NOMO-1 (cell line): ENCODE data around the gene LEO1.

Experiments used
- DNase-seq, 2 experiments: peaks; one replicate each; lab custom pipeline; 2025; ENCODE audit not compliant: unreplicated experiment in 2 of 2; lab: John Stamatoyannopoulos, UW

Gene LEO1

DNA sequence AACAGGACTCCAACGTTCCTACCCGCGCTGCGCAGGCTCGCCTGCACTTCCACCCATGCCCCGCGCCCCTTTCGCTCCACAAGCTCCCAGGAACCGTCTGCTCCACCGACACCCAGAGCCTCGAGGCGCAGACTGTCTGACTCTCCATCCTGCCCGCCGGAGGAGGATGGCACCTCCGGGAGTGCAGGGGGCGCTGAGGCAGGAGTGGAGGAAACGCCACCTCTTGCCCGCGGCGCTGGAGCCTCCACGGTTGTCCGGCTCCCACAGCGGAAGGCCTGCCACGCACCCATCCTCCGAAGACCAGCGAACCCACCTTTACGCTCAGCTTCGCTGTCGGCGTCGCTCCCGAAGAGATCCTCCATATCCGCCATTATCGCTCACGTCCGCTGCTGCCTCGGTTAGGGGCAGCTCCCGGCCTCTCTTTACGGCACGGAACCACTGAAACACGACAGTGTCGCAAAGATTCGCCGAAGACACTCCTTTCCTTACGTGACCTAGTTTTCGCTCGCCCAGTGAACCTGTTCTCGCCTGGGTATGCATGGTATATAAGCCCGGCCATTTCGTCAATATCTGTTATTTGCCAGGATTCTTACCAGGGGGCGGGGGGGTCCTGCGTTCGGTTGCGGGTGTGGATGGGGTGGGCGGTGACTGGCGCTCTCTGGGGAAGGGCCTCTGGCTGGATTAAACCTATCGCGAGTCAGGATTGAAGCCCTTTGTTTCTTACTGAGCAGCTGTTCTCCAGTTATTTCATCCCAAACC lies at the start of gene LEO1:
Gene LEO1, minus strand, starts transcription at position 404 of the 759 bp plus-strand sequence. Its CDS starts 33 bp downstream, at position 371.
- peak; percentile 95 for DNase-seq

DNA sequence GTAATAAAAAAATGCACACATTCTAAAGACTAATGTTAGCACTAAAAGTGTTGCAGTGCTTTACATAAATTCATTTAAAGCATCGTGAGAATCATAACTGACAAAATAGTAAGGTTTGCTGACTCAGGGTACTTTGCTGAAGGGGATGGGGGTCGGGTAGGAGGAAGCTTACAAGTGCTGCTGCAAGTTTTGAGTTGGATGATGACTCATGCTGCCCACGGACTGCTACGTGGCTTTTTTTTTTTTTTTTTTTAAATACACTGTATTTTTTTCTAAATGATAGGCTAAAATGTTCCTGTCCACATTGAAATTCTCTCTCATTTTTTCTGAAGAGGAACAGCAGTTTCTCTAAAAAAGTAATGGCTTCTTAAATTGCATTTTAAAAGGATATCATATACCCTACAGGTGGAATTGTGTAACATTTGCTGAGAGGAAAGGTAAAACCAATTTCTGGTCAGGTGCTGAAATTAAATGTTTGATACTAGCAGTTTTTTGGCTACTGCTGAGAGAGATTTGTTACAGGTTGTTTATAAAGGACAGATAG lies 49.6 kb upstream of the LEO1 start:
- peak; percentile 66 to 89 for DNase-seq

DNA sequence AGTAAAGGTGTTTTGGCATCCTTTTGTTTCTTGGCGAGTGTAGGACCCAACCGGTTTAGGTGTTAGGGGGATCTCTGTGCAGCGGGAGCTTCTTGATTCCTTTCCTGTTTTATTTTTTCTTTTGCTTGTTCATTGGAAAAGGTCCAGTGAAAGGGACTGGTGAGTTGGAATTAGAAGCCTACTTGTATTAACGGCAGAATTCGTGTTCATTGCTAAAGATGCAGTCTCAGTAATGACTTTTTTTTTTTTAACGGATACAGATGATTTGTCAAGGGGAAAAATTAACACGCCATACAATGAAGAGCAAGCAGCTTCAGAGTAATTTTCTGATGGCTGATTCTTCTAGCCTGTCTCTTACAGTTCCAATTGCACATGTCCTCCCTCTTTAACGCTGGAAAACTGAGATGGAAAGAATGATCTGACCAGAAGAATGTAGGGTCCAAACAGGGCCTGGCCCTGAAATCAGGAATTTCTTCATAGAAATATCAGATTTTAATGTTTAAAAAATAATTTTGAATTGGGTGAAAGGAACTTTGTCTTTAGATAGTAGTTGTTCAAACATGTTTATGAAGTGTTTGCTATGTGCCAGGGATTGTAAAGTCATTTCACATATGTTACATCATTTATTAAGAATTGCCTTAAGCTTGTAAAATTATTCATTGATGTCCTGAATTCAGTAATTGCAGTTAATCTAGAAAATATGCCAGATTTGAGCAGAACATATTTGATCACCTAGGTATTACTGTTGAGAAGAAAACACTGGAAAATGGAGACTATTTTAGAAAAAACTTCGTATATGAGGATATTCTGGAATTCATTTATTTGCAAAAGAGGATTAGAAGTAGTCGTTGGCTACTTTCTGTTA lies 48.9 kb upstream of the LEO1 start:
- peak in 1 of 2 experiments; percentile 40 for DNase-seq

DNA sequence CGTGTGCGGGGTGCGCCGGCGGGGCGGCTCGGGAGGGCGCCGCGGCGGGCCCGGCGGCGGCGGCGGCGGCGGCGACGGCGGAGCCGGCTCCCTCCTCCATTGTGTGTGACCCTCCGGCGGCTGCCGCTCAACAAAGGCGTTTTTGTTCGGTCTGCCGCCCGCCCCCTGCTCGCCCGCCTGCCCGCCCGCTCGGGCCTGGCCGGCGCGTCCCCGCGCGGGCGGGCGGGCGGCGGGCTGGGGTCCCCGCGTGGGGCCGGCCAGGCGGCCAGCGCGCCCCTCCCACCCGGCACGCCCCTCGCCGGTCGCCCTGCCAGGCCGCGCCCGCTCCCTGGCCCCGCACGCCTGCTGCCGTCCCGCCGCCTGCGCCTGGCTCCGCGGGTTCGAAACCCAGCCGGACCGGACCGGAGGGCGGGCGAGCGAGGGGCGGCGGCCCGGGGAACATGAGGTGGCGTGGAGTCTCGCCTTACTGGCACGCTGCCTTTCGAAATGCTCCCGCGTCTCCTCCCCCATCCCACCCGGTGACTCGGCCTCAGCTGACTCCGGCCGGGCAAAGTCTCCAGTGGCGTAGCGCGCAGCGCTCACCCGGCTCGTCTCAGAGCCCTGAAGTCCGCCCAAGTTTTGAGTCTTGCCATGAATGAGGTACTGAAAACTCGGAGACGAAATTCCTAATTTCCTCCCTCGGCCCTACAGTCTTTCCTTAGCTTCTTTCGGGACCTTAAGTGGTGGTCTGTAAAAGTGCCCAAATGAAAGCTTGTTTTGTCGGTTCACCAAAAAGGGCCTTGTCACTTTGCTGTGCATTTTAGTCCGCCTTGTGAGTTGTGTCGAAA lies 48.0 kb upstream of the LEO1 start:
- peak; percentile 57 to 77 for DNase-seq

DNA sequence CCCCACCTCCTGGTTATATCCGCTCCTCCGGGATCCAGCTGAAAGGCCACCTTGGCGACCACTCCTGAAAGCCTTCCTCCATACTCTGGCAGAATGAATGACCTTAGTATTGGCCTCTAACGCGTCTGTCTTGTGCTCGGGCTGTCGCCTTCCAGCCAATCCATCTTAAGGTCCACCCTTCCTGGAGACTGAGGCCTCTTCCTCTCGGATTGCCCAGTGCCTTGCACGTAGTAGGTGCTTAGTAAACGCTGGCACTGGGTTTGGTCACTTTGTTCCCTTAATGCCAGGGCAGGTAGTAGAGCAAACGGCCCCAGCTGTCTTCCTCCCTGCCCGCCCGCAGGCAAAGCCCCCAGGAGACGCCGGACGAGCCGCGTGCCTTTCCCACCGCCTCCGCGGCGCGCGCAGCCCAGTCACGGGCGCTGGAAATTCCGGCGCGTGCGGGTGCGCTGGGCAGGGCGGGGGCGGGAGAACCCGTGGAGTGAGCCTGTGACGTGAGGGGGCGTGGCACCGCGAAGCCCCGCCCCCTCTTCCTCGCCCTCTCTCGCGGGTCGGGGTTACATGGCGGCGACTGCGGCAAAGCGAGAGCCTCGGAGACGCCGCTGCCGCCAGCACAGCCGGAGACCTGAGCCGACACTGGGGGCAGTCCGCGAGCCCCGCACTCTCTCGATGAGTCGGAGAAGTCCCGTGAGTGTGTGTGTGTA lies 47.3 kb upstream of the LEO1 start, which contains the start of gene MAPK6:
Gene MAPK6, plus strand, starts transcription at position 527 of the 701 bp plus-strand sequence. CDS start 27,242 bp downstream, outside the sequence.
- peak; percentile 87 to 92 for DNase-seq

DNA sequence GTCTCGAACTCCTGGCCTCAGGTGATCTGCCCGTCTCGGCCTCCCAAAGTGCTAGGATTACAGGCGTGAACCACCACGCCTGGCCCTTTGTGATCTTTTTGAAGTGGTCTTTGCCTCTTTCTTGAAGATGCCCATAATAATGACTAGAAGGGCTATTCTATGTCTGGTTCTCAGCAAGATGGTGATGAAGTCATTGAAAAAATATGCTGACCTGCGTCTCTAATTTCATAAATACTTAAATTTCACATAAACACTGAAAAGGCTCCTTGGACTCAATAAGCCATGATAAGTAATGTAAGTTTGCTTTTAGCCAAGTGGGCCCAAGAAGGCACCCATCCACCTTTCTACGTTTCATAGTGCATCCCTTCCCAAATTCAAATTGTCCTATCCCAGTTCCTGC lies 46.7 kb upstream of the LEO1 start:
- no peak for DNase-seq

DNA sequence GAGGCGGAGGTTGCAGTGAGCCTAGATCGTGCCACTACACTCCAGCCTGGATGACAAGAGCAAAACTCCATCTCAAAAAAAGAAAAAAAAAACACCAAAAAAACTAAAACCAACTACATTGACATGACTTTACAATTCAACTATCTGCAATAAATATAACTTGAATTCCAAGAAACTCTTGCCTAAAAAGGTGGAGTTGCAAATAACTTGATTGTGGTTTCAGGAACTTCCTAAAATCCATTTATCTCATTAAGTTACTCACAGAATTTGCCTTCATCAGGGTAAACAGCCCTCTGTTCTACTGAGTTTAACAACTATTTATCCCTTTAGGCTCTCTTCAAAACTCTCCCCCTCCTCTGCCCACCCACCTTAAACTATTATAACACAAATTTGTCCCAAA lies 44.7 kb upstream of the LEO1 start:
- no peak for DNase-seq

DNA sequence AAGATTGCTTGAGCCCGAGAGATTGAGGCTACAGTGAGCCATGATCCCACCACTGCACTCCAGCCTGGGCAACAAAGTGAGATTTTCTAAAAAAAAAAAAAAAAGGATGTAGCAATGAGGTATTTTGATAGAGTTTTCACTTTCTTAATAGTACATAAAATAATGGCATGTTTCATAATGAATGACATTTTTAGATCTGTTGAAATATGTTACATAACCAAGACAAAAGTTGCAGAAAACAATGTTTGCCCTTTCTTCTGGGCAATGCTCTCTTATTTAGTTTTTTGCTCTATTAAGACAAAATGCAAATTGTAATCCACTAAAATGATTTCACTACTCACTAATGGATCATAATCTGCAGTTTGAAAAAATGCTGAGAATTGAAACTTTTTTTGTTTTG lies 43.0 kb upstream of the LEO1 start:
- peak; percentile 28 to 31 for DNase-seq

DNA sequence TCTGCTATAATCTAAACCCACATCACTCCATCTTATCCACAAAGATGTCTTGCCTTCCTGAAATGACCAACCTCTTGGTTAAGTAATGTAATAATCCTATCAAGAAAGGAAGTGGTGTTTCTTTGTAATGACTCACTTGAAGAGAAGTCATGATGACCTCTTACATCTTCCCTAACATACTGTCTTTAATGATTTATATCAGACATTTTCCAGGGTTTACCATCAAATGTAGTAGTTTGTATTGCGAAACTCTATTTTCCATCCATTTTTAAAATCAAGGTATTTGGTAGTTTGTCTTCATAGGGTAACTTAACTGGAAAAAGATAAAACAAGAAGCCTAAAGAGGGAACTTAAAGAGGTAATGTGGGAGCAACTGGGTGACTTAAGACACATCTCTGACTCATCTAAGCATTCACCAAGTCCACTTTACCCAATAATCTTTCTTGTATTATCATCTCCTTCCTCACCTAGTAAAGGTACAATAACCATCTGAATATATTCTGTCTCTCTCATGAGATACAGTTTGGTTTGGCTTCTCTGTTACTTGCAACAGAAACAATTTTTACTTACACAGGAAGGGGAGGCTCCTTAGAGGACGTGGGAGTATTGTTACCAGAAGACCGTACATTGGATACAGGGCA lies 41.7 kb upstream of the LEO1 start:
- DNase-seq = peak; percentile 18 to 95

DNA sequence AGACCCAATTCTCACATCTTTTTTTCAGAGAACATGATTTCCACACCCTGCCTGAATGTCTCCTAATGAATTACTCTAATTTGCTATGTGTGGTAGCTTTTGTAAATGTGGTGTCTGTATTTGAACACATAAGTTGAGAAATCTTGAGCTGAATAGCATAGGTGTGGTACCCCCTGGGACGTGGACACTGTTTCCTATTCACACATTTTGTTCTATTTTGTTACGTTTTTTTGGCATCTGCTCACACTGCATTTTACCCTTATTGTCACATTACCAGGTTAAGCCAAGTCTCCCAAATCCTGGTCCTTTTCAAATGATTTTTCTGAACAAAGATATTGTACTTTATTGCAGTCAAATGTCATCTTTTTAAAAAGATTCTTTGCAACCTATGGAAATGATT lies 40.6 kb upstream of the LEO1 start:
- no peak for DNase-seq

DNA sequence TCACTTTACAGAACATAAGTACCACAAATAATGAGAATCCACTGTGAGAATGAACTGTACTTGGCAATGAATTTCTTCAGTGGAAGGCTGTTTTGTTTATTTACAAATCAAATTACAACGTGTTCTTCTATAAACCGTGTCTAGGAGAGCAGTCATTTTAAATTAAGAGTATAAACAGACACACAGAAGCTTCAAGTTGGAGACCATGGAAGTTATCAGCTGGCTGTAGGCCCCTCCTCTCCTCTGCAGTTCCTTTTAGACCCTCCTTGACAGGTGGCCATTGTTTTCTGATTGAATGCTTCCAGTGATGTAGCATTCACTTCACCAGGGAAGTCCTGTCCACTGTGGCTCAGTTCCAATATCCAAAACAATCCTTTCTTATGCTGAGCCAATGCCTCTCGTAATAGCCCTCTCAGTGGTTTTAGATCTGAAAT lies 40.1 kb upstream of the LEO1 start:
- DNase-seq = no peak

DNA sequence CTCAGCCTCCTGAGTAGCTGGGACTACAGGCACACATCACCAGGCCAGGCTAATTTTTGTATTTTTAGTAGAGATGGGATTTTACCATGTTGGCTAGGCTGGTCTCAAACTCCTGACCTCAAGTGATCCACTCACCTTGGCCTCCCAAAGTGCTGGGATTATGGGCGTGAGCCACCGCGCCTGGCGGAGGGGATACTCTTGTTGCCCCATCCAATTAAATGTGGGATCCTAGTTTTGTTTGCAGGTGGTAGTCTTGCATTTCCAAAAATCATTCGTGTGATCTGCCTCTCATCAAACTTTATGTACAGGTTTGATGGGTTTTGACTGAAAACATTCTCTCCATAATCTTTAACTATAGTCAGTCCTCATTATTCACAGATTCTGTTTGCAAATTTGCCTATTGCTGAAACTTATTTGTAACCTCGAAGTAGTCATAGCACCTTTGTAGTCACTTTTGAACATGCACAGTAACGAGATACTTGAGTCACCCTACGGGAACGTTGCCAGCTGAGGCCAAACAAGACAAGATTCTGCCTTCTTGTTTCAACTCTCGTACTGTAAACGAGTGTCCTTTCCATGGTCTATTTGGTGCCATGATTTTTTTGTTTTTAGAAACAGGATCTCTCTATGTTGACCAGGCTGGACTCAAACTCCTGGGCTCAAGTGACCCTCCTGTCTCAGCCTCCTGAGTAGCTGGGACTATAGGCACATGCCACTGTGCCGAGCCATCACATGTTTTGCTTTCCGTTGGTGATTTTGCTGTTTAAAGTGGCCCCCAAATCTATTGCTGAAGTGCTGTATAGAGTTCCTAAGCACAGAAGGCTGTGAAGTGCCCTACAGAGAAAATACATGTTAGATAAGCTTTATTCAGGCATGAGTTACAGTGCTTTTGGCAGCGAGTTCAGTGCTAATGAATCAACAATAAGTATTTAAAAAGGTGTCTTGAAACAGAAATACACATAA lies 39.3 kb upstream of the LEO1 start:
- no peak for DNase-seq

DNA sequence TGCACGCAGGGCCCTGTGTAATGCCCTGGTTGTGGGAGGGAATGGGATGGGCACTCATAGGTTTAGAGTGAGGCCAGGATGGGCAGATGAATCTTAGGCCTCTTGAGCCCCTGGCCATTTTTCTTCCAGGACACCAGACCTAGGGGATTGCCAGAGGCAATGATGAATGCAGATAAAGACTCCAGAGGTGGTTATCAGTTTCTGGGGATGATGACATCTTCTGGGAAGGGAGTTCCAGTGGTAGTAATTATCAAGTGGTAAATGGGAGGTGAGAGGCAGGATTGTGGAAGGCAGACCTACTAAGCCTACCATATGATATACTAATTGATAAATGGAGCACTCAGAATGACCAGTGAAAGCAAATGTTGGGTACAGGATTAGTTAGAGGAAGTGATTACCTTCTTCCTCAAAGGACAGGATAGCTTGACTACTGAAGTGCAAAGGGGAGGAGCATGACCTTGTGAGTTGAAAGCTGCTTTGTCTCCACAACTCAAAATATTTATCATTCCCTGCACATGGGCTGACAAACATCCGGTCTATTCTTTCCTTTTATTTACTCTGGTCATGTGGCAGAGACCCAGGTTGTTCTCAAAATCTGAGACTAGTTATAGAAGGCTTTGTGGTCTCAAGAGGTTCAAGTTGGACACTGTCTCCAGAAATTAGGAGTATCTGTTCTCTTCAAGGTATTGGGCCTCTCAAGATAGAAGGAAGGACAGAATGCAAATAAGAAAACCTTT lies 37.3 kb upstream of the LEO1 start:
- peak in 1 of 2 experiments; percentile 11 for DNase-seq

DNA sequence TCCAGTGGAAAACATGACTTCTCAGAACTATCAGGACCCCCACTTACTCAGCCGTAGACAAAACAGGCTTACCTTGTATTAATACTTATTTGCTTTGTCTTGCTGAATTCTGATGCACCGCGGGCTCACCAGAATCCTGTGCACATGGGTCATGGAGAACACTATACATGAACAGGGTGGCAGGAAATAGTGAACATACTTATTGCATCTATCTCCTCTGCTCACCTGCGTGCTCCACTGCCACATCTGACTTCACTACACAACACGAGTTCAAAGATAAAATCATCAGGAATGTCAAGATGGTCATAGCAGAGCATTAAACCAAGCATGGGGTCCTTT lies 36.8 kb upstream of the LEO1 start:
- no peak for DNase-seq

DNA sequence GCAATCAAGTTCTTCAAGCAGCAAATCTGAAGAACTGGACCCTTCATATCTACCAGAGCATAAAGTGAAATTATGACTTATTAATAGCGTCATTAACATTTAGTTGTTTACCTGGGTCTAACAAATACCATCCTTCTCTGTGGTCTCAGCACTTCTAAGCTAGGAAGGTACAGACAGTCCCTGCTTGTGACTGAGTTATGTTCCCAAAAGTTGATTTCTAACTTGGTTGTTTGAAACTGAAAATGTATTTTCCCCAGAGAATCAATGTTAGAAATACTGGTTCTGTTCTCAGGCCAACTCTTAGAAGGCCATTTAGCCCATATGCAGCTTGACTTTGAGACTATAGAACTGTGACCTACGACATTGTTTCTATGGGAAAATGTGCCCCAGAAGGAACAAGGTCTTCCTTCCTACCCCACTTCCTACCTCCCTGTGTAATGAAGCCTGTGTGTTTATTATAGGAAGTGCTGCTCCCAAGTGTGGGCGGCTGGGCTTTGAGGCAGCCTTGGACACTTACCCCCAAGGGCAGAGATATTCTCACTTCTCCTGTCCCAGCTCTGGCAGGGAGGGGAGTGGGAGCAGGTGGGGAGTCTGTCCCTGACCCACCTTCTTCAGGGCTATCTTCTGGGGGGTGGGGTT lies 35.2 kb upstream of the LEO1 start:
- DNase-seq = no peak

DNA sequence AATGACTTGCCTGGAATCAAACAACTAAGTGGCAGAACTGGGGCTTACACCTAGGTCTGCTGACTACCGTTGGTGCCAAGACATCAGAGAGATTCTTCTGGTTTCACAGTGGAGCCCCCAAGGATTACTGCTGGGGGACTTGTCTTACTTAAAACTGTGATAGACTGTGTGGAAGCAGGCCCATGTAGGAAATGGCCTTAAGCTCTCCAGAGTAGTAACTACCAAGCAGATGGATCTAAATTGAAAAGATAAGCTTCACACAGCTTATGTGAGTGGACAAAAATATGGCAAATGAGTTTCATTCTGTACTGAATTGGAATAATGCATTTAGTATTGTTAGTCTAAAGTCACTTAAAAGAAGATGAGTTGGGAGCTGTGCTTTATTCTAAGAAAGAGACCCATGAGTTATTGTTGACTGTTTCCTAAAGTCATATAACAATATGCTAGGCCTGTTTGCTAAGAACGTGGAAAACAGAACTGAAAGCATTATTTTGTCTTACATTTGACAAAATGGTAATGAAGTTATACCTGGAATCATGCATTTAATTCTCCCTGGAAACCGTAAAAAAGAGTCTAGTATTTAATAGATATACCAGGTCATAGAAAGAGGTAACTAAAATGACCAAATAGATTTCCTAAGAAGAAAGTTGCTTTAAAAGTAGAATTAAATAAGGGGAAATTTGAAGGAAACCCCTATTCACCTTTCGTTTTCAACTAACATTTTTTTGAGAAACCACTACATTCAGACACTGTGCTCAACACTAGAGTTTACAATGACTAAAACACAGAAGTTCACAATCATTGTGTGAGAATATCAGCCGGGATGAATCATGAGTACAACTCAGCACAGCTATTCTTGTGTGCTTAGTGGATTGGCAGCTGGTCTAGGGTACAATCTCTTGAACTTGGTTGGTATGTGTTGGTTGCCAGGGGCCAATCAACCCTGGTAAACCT lies 34.4 kb upstream of the LEO1 start:
- DNase-seq = no peak
